ENCODE measurements around the gene DPP4.

DNA sequence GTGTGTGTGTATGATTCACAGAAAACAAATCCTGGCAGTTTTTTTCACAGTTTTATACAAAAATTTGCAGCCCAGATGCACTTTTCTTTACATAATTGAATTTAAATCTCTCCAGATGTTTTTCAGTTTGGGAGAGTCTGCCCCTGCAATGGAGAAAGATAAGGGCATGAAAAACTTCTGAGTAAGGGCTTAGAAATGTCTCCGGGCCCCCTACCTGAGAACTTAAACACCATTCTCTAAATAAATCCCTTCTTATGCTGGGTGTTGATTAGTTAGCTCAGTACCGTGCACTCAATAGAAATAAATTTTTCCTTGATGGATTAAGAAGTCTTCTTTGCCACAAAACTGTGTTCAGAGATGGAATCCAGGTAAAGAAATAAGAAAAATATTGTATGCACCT, 64.5 kb downstream of the DPP4 start:
- no peak for TF ChIP-seq CTCF (conservative IDR thresholded peaks at IDR 0.05 in 1 of 2, IDR thresholded peaks at IDR 0.05 in 1 of 2; ENCODE audit: extremely low read depth in 1 of 2, insufficient read depth in 1 of 2, low read depth in 1 of 2, low read length in 2 of 2)
- TF ChIP-seq EZH2 (IDR thresholded peaks at IDR 0.05; ENCODE audit: borderline replicate concordance, low read length) = no peak

All from mammary epithelial cell (primary cell).